Inferior parietal cortex (tissue), 1 donor: ENCODE data around the gene LAMB3.
"Not testable (repeated sequence)": the region's sequence is repeated elsewhere in the genome, so short reads cannot be mapped to it uniquely, and the experiment has no call there.

Source experiments
- DNase-seq: peaks from one replicate; pipeline ENCODE4 v3.0.0-alpha.2; 2016; ENCODE audit errors: extremely low spot score

The LAMB3 gene

DNA sequence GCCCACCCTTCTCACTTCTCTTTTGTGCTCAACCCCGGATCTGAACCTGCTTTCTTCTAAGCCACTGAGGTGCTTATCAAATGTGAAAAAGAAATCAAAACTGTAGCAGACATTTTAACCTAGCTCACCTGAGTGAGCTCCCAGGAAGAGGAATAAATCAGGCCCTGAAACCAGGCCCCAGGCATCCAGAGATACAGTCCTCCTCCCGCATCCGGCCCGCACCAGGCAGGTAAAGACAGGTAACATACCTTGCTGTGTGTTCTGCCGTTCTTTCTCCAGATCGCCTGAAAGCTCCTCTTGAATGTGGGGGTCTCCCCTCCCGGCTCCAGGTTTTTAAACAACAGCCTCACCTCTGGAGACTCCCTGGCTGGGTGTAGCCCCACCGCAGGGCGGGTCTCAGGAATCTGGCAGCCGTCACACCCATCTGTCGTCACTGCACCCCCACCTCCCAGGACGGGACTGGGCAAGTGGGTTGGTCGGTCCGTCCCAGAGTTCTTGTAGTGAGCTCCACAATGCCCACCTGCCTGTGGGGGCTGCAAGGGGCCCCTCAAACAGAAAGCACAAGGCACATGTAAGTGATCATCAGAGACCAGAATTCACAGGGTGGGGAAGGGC, at the start of gene LAMB3:
TSS of gene LAMB3 (minus strand) at position 305 of the 615 bp plus-strand sequence. CDS start 1,481 bp downstream, outside the sequence.
- DNase-seq: no peak

DNA sequence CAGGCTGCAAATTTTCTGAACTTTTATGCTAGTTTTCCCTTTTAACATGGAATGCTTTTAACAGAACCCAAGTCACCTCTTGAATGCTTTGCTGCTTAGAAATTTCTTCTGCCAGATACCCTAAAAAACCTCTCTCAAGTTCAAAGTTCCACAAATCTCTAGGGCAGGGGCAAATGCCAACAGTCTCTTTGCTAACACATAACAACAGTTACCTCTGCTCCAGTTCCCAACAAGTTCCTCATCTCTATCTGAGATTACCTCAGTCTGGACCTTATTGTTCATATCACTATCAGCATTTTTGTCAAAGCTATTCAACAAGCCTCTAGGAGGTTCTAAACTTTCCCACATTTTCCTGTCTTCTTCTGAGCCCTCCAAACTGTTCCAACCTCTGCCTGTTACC, 48.5 kb upstream of the LAMB3 start:
- DNase-seq: not testable (repeated sequence)

DNA sequence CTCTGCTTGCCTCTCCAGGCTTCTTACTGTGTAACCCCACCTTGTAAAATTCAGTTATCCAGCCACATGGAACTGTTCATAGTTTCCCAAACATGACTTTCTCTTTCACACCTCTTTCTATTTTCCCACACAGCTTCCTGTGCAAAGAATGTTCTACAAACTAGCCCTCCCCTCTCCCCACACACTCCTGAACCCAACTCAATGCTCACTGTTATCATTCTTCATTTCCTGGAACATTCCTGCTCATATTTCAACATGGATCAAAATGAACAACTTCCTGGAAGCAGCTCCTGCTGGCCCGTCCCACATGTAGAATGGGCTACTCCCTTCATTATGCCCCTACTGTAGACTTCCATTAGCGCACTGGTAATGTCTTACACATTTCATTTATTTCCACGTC, 44.9 kb upstream of the LAMB3 start:
- DNase-seq: no peak

DNA sequence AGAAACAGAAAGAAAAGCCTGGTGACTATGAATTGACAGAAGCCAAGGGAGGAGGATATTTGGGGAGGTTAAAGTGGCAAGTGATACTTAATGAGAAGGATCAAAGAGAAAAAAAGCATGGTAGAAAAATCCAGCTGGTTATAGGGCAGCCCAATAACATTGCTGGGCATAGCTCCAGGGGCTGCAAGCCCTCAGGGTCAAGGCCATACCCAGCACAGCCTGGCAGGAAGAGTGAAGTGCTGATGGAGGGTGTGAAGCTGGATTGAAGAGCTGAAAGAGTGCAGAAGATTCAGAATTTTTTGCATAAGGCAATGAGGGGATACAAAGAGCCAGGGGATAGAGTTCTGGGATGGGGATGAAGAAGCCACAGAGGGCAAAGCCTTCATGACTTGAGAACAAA, 44.4 kb upstream of the LAMB3 start:
- no peak for DNase-seq

DNA sequence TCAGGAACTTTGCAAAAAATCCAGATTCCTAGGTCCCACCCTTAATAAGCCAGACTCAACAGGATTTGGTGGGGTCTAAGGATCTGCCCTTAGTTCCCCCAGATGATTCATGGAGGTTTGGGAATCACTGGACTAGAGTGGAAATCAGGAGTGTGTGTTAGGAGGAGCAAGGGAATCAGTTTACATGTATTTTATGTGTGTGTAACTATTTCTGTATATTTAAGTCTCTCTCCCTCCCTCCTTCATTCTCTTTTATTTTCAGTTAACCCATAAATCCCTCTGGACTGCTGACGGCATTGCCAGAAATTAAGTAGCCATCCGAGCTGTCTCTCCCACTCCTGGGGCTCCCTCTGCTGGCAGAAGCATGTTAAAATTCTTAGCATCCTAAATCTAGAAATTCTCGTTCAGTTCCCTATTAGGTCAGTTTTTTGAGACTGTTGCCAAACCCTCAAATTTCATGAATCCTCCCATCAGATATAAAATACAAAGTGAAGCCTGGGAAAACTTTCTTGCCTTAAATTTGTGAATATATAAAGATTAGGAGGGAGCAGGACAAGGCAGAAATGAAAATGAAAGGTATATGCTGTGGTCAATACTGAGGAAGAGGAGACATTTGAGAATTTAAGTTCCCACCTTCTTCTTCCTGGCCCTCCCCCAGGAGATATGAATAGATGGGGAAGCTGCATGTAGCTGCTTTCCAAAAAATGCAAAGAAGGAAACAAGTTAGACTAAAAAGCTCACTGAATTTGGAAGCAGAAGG, 40.7 kb upstream of the LAMB3 start:
- peak; percentile 96 for DNase-seq

DNA sequence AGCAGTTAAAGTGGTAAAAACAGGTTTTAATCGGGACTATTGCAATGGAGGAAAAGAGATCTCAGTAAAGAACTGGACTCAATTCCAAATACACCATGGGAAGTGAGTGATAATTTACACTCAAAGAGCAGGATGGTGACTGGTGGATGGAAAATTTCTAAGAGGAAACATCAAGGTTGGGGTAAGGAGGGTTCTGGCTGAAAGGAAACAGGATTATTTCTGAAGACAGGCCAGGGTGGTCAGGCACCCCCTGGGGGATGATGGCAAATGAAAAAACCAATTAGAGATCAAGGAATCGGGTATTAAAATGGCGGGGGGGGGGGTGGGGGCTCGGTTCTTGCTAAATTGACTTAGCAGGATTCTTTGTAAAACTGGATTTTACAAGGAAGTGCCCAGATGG, 40.1 kb upstream of the LAMB3 start:
- no peak for DNase-seq

DNA sequence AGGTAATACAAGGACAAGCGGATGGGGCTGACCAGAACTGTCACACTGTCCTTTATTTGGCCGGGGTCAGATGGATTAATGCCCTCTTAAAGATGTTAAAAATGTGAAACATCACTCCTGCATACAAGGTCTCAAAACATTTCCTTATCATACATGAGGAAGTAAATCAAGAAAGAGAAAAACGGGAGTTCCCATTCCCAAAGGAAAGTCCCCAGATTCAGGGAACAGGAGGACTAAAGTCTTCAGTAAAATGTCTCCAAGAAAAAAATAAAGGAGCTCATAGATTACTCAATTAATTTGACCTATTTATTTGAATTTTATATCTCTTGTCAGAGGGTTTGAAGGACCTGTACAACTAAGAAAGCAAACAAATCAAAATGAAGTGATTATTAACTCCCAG, 39.0 kb upstream of the LAMB3 start:
- DNase-seq: no peak

DNA sequence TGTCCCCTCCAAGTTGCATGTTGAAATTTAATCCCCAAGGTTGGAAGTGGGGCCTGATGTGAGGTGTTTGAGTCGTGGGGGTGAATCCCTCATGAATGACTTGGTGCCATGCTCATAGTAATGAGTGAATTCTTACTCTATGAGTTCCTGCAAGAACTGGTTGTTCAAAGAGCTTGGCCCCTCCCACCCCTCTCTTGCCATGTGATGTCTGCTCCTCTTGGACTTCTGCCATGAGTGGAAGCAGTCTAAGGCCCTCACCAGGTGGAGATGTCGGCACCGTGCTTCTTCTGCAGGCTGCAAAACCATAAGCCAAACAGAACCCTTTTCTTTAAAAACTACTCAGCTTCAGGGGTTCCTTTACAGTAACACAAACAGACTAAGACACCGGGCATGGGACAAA, 37.3 kb upstream of the LAMB3 start:
- DNase-seq: no peak

DNA sequence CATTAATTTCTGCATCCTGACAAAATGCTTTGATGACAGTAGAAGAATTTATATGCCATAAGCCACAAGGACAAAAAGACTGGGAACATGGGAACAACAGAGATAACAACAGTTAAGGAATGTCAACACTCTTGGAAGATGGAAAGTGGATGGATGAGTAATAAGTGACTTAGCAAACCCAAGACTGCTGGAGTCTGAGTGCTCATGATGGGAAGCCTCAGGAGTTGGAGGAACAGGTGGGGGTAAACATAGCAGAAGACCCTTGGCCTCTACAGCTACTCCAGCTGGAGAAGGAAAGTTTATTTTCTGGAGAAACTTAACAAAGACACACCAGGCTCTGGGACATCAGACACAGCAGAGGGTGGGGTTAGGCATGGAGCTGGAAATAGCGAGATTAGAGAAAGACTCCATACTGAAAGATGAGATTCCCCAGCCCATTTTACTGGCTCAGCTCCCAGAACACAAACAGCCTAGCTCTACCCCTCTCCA, 36.6 kb upstream of the LAMB3 start:
- DNase-seq: no peak

DNA sequence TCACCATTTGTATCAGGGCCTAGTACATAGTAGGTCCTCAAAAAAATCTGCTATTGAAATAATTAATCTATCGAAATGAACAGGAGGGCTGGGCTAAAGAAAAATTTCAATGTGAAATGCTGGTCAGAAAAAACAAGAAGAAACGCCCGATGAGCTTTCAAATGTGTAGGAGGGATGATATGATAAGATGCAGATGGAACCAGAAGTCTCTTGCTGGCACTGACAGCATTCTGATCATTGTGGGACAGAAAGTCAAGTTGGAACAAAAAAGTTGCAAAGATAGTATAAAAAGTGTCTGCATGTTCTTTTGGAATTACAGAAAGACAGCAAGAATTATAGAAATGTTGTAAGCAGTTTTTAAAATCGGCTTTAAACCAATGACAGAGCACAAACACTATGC, 34.1 kb upstream of the LAMB3 start:
- DNase-seq: no peak

DNA sequence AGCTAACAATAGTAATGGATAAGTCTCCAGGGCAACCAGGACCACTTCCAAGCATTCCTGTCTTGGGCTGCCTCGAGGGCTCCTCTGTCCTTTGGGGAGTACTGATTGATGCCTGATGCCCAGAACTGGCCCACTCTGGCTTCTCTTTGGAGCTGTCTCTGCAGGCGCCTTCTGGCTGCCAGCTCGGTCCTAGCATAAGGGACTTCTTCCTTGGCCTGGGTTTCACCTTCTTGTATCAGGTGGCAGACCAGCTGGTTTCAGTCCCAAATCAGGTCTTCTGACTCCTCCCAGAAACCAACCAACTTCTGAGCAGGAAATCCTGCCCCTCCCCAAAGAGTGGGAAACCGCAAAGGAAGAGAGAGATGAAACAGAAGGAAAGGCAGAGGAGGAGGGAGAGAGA, 33.6 kb upstream of the LAMB3 start:
- DNase-seq: no peak

DNA sequence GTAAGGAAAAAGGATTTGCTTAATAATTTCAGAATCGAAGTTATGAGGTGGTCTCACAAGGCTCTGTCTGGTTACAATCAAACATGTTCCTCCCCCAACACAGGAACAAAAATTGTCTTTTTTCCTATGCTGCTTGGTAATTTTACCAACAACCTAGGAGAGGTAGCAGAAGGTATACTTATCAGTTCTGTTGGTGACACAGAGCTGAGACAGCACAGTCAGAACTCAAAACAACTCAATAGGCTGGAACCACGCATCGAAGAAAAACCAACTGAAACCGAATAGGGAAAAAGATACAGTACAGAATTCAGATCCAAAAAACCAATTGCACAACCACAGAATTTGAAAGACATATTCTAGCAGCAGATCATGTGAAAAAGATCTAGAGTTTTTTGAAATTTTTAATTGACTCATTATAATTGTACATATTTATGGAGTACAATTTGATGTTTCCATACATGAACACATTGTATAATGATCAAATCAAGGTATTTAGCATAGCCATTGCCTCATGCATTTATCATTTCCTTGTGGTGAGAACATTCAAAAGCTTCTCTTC, 26.8 kb upstream of the LAMB3 start:
- no peak for DNase-seq

DNA sequence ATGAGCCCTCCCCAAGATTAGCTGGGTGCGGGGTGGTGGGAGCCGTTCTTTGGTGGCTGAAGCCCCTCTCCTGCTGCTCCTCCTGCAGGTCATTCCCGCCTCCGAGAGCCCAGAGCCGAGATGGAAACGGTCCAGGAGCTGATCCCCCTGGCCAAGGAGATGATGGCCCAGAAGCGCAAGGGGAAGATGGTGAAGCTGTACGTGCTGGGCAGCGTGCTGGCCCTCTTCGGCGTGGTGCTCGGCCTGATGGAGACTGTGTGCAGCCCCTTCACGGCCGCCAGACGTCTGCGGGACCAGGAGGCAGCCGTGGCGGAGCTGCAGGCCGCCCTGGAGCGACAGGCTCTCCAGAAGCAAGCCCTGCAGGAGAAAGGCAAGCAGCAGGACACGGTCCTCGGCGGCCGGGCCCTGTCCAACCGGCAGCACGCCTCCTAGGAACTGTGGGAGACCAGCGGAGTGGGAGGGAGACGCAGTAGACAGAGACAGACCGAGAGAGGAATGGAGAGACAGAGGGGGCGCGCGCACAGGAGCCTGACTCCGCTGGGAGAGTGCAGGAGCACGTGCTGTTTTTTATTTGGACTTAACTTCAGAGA, 23.4 kb upstream of the LAMB3 start:
- DNase-seq: no peak

DNA sequence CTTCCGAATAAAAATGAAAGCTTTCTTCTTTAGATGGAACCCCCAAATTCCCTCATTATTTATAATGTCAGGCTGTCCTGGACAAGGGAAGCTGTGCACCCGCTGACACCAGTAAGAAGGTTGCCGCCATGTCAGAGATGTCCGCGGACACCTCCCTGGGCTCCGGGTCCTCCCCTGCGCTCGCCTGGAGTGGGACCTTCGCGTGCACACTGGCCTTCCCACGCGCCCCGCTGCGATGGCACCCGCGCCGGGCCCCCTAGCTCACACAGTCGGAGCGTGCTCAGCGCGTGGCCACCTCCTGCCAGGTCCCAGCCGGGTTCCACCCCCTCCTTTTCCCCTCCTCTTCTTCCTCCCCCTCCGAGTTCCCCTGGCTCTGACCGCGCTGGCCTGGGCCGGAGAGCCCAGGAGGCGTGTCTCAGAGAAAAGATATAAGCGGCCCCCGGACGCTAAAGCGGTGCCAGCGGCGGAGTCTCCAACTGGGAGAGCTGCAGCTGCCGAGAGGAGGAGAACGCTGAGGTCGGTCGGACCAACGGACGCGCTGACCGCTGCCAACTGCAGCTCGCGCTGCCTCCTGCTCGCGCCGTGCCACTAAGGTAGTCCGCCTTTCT, 22.8 kb upstream of the LAMB3 start, which contains the start of gene G0S2:
TSS of gene G0S2 (plus strand) at position 456 of the 608 bp plus-strand sequence. CDS start 273 bp downstream, outside the sequence.
- DNase-seq: no peak

DNA sequence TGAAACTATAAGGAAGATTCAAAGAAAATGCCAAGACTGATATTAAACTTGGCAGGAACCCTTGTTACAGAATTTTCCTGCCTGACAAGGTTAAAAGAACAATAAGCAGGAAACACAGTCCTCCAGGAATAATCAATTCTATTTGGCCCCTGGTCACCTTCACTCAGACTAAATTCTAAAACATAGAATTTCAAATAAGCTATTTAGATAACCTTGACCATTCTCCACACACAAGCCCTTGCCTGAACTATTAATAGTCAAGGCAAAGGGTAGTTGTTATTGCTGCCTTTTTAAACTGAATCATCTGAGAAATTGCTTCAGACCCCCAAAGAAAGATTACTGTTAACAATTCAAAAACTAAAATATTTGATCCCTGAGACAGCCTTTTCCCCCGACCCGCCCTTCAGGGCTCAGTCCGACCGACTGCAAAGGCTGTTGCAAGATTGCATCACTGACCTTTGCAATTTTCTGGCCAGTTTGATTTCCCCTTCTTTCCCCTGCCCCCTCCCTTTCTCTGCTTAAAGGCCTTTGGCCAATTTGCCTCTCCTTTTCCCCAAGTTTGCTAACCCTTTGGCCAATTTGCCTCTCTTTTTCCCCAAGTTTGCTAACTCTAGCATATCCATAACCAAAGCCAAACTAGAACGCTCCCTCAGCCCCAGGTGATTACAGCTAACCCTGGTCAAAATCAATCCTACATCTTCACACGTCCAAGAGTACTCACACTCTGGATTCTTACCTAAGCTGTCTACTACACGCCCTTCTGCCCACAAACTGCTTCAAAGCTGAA, 21.6 kb upstream of the LAMB3 start:
- no peak for DNase-seq

DNA sequence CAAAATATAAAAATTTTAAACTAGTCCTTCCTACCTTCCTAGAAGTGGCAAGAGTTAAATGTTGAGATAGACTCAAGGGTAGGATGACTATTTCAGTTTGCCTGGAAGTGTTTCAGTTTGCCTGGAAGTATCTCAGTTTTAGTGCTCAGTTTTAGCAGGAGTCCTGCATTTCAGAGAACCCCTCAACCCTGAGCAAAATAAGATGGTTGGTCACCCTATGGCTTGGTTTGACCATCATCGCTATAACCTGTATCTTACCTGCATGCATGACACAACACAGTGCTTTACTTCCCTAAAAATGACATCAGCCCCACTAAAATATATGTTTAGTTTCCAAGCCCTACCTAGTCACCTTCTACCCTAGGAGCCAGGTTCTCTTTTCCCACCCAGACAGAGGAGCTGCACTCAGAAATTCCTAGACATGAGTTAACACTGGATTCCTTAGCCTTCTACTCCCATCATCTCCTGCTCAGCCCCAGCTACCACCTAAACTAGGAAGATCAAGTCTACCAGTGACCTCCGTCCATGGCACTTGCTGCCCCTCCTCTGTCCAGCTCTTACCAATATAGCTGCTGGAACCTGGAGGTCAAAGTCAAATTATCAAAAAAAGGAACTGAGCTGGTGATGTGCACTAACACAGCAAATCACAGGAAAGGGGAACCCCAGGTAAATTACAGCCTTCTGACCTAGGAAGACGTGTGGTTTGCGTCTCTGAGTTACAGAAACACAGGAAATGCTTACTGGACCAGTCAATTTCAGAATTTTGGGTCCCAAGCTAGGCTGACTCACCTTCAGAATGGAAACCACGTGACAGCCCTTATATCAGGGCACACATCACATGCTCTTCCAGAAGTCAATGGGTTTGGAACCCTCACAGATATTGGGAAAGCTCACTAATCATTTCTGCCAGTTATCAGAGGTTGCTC, 20.7 kb upstream of the LAMB3 start:
- no peak for DNase-seq

DNA sequence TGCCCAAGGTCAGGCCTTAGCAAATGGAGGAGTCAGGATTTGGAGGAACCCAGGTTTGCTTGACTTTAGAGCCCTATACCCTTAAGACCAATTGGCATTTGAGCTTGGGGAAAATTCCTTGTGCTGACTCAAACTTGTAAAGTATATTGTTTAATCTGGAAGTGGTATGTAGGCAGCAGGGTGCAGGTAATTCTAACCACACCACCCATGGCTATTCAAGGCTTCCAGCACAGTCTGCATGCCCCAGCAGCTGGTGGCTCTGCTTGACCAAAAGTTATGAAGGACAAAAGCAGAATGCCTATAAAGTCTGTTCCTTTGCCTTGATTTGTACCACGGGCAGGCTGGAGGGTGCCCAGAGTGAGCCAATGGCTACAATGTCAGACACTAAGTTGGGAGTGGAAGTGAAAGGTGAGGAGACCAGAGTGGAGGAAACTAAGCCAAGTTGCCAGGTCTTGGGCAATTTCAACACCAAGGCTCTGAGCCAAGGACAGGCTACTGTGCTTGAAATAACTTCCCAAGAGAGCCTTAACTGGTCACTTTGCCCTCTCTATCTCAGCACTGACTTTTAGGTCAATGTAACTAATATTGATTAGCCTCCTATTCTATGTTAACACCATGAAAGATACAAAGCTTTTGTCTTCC, 18.3 kb upstream of the LAMB3 start:
- no peak for DNase-seq

DNA sequence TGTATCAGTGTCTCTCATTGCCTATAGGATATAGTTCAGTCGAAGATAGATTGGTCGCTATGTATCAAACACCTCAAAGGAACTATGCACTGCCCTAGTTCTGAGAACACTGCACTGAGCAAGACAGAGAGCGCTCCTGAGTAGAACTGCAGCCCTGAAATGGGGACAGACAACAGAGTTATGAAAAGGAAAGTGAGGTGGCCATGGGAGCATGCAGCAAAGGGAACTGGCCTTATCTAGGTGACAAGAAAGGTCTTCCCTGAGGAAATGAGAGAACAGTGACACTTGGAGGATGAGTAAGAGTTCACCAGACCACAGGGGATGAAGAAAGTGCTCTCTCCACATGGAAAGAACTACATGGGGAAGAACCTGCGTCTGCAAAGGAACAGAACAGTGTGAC, 15.5 kb upstream of the LAMB3 start:
- DNase-seq: no peak

DNA sequence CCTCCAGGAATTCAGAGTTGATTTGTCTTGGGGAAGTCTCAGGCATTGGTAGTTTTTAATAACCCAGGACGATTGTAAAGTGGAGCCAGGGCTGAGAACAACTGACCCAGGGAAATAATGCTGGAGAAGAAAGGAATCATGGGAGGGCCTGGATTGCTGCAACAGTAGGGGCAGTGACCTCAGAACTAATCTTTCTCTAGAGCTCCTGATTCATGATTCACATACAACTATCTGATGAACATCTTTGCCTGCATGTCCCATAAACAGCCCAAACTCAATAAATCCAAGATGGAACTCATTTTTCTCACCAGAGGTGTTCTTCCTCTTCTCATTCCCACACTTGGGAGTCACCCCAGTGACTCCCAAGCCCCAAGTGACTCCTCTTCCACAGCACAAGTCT, 14.9 kb upstream of the LAMB3 start:
- no peak for DNase-seq

DNA sequence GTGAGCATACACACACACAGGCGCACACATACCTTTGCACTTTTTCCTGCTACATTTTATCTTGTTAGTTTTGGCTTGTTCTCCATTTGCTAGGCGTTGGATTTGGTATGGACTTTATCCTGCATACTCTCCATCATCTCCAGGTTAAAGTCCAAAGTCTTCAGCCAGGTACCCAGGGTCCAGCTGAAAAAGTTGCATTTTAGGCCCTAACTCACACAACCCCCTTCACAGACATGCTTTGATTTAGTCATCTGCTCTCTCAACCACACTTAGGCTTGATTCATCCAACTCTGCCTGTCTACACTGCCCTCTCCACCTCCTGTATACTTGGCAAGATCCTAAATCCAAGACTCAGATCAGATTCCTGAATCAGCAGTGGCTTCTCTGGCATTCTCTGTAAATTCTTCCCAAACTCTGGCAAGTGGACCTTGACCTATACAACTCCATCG, 10.7 kb upstream of the LAMB3 start:
- DNase-seq: no peak
